ENCODE data around the gene SRP54.
A peak's percentile ranks its signal among the peaks of the same experiment; 100 is the strongest.

Gene SRP54

DNA sequence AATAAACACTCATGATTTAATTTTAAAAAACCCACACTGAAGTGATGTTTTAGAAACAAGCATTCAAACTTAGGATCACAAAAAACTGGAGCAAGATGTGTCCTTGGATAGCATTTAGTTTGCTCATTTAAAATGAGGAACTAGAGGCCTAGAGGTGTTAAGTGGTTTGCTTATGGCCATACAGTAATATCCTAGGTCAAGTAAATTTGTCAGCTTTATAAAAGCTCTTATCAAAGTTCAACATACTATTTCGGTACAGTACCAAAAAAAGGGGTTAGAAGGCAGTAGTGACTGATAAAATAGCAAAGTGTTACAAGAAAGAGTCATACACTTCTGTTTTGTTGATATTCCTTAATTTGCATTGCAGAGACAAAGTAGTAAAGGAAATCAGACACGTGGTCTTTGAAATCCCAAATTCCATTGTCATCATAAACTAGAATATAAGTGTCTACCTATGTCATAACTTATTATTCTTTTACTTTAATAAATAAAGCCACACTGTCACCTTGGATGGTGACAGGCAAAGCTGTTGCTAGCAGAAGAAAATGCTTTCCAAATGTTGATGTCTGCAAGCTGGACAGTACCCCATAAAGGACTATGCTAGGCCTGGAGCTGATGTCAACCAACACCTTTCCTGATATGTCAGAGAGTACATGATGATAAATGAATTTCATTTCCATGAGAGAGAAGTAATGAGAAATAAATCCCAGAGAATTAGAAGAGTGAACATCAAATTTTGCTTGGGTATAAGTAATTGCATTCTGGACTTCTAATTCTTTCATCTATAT, 17.6 kb upstream of the SRP54 start:
- TF ChIP-seq, protein P1, sequence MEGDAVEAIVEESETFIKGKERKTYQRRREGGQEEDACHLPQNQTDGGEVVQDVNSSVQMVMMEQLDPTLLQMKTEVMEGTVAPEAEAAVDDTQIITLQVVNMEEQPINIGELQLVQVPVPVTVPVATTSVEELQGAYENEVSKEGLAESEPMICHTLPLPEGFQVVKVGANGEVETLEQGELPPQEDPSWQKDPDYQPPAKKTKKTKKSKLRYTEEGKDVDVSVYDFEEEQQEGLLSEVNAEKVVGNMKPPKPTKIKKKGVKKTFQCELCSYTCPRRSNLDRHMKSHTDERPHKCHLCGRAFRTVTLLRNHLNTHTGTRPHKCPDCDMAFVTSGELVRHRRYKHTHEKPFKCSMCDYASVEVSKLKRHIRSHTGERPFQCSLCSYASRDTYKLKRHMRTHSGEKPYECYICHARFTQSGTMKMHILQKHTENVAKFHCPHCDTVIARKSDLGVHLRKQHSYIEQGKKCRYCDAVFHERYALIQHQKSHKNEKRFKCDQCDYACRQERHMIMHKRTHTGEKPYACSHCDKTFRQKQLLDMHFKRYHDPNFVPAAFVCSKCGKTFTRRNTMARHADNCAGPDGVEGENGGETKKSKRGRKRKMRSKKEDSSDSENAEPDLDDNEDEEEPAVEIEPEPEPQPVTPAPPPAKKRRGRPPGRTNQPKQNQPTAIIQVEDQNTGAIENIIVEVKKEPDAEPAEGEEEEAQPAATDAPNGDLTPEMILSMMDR (IDR thresholded peaks at IDR 0.05; ENCODE audit: low read depth, low read length): no peak
- TF ChIP-seq POLR2A (IDR thresholded peaks at IDR 0.05; ENCODE audit: extremely low read depth, insufficient read length): no peak
- TF ChIP-seq, protein P2, sequence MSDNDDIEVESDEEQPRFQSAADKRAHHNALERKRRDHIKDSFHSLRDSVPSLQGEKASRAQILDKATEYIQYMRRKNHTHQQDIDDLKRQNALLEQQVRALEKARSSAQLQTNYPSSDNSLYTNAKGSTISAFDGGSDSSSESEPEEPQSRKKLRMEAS (IDR thresholded peaks at IDR 0.05; ENCODE audit: low read depth, low read length): no peak
- DNase-seq (ENCODE audit: low read depth): peak; percentile 15
- H3K4me3 ChIP-seq (ENCODE audit: low read depth, low read length): no peak overlapping the region

DNA sequence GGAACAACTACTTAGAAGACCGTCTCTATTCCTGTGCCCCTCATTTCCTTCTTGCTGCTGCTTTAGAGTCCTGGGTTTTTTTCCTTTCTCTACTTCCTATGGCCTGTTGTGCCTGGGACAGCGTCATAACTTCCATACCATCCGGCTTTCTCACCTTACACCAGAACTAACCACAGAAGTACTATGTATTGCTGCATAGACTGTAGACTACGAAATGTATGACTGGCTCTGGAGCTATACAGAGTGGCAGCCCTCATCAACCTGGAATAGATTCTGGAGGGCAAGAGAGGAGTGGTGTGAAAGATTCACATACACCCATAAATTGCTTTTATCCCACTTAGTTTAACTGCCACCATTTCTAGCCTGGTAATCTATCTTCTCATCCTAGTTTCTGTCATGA, 16.9 kb upstream of the SRP54 start:
- H3K4me3 ChIP-seq (ENCODE audit: low read depth, low read length): no peak overlapping the region
- TF ChIP-seq, protein P1 (IDR thresholded peaks at IDR 0.05; ENCODE audit: low read depth, low read length): no peak
- TF ChIP-seq, protein P2 (IDR thresholded peaks at IDR 0.05; ENCODE audit: low read depth, low read length): no peak
- TF ChIP-seq POLR2A (IDR thresholded peaks at IDR 0.05; ENCODE audit: extremely low read depth, insufficient read length) (no peak), MYC (IDR thresholded peaks at IDR 0.05; ENCODE audit: low read depth, low read length) (no peak)
- no peak for DNase-seq (ENCODE audit: low read depth)

DNA sequence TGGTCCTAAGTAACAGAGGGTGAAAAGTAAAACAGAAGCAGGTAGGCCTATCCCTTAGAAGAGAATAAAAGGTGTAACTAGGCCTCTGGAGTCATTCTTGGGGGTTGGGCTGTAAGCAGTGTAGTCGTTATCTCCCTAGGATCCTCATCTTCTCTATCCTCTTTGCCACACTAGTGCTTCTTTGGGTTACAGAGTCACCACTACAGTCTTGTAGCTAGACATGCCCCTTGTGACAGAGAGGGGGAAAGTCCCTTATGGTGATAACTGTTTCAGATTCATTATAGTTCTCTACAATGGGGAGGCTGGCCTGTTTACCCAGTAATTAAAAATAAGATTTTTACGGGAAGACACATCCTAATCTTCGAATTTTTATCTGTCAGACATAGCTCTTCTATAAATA, 16.4 kb upstream of the SRP54 start:
- TF ChIP-seq, protein P2 (IDR thresholded peaks at IDR 0.05; ENCODE audit: low read depth, low read length): no peak
- TF ChIP-seq POLR2A (IDR thresholded peaks at IDR 0.05; ENCODE audit: extremely low read depth, insufficient read length): no peak
- TF ChIP-seq MYC (IDR thresholded peaks at IDR 0.05; ENCODE audit: low read depth, low read length): no peak
- TF ChIP-seq, protein P1 (IDR thresholded peaks at IDR 0.05; ENCODE audit: low read depth, low read length): no peak
- no peak for DNase-seq (ENCODE audit: low read depth)
- H3K4me3 ChIP-seq (ENCODE audit: low read depth, low read length): no peak overlapping the region

DNA sequence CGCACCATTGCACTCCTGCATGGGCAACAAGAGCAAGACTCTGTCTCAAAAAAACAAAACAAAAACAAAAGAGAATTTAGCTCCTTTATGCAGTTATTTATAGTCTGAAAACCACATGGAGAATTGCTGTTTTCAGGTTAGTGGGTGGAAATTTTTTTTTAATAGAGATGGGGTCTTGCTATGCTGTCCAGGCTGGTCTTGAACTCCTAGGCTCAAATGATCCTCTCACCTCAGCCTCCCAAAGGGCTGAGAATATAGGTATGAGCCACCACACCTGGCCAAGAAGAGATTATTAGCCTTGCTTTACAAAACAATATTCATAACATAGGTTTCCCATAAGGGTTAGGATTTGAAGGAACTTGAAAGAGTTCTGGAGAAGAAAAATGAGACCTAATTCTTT, 12.1 kb upstream of the SRP54 start:
- DNase-seq (ENCODE audit: low read depth): no peak
- no peak for TF ChIP-seq POLR2A (IDR thresholded peaks at IDR 0.05; ENCODE audit: extremely low read depth, insufficient read length)
- TF ChIP-seq, protein P1 (IDR thresholded peaks at IDR 0.05; ENCODE audit: low read depth, low read length): no peak
- TF ChIP-seq, protein P2 (IDR thresholded peaks at IDR 0.05; ENCODE audit: low read depth, low read length): no peak
- no peak for TF ChIP-seq MYC (IDR thresholded peaks at IDR 0.05; ENCODE audit: low read depth, low read length)
- H3K4me3 ChIP-seq (ENCODE audit: low read depth, low read length): no peak overlapping the region

DNA sequence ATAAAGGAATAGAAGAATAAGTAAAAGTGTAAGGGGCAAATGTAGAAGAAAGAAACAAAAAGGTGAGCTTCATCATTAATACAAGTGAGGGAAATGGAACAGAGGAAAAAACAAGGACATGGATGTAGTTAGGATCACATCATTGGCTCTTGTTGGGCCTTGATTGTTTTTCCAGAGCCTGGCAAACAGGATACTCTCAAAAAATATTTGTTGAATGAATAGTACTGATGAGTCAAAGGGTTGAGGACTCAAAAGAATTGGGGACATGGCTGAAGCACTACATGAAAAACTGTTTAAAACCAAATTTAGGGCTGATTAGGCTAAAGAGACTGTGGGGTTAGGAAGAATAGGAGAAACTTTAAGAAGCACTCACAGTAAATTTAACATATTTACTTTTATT, 11.4 kb upstream of the SRP54 start:
- H3K4me3 ChIP-seq (ENCODE audit: low read depth, low read length): no peak overlapping the region
- no peak for DNase-seq (ENCODE audit: low read depth)
- TF ChIP-seq POLR2A (IDR thresholded peaks at IDR 0.05; ENCODE audit: extremely low read depth, insufficient read length) (no peak), MYC (IDR thresholded peaks at IDR 0.05; ENCODE audit: low read depth, low read length) (no peak)
- TF ChIP-seq, protein P1 (IDR thresholded peaks at IDR 0.05; ENCODE audit: low read depth, low read length): no peak
- TF ChIP-seq, protein P2 (IDR thresholded peaks at IDR 0.05; ENCODE audit: low read depth, low read length): no peak
